ENCODE results near the gene XK.

The XK gene

DNA sequence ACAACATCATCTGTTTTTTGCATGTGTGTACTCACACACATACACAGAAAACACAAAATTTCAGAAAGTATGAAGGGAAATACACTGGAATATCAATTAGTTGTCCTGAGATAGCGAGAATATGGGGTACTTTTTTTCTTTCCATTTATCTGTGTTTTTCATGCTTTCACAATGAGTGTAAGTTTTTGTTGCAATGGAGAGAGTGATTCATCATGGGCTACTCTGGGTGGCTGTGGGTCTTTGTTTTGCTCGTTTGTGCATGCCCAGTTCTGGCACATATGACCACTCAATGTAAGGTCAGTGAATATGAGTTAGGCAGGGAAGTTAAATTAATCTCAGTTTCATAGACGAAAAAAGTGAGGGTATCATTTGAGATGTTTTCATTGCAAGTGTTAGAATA is 26.9 kb downstream of the XK start:
- no peak overlapping the region for H3K4me3 ChIP-seq (ENCODE audit: low read depth, low read length)
- H3K9ac ChIP-seq (ENCODE audit: low read length) = no peak overlapping the region
- H3K27me3 ChIP-seq (ENCODE audit: control insufficient read depth, insufficient read depth, low read length) = no peaks in the 10 kb centered on the region; the same call in 1 of the 2 replicates
- no peaks in the 10 kb centered on the region for H3K4me1 ChIP-seq (ENCODE audit: control insufficient read depth, insufficient read depth, low read length)
- peaks cover 3% of the 10 kb centered on the region; the same call in 1 of the 2 replicates for H3K9me3 ChIP-seq (ENCODE audit: control insufficient read depth, insufficient read depth, low read depth, low read length)
- H3K36me3 ChIP-seq (ENCODE audit: control insufficient read depth, insufficient read depth, low read length) = no peaks in the 10 kb centered on the region
- H3K27ac ChIP-seq (ENCODE audit: low read depth, low read length) = no peak overlapping the region

GRCh38 chrX:37714479-37714878 is 28.9 kb downstream of the XK start:
- Histone ChIP-seq H3K36me3 (ENCODE audit: control insufficient read depth, insufficient read depth, low read length) (no peaks in the 10 kb centered on the region), H3K27me3 (ENCODE audit: control insufficient read depth, insufficient read depth, low read length) (no peaks in the 10 kb centered on the region; the same call in 1 of the 2 replicates), H3K27ac (ENCODE audit: low read depth, low read length) (no peak overlapping the region), H3K4me1 (ENCODE audit: control insufficient read depth, insufficient read depth, low read length) (no peaks in the 10 kb centered on the region), H3K9ac (ENCODE audit: low read length) (no peak overlapping the region), H3K4me3 (ENCODE audit: low read depth, low read length) (no peak overlapping the region), H3K9me3 (ENCODE audit: control insufficient read depth, insufficient read depth, low read depth, low read length) (no peaks in the 10 kb centered on the region)

GRCh38 chrX:37716602-37717001 is 31.0 kb downstream of the XK start:
- Histone ChIP-seq H3K4me3 (ENCODE audit: low read depth, low read length) (no peak overlapping the region), H3K36me3 (ENCODE audit: control insufficient read depth, insufficient read depth, low read length) (no peaks in the 10 kb centered on the region), H3K9me3 (ENCODE audit: control insufficient read depth, insufficient read depth, low read depth, low read length) (no peaks in the 10 kb centered on the region), H3K9ac (ENCODE audit: low read length) (no peak overlapping the region), H3K27ac (ENCODE audit: low read depth, low read length) (no peak overlapping the region), H3K27me3 (ENCODE audit: control insufficient read depth, insufficient read depth, low read length) (no peaks in the 10 kb centered on the region; the same call in 1 of the 2 replicates), H3K4me1 (ENCODE audit: control insufficient read depth, insufficient read depth, low read length) (no peaks in the 10 kb centered on the region)

DNA sequence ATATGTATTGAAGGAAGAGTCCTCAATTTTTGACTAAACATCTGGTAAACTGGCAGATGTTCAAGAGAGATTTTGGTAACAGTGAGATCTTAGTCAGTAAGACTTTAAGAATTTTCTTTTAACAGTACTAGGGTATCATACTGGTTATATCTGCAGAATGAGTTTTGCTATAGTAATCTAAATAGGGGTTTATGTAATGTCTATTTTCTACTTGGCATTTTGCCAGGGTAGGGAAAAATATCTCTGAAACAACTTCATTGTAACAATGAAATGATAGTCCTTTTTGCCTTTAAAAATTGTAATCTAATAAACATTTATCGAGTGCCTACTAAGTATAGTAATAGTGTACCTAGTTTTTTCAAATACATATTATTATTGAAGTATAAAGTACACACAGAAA is 32.1 kb downstream of the XK start:
- no peak overlapping the region for H3K9ac ChIP-seq (ENCODE audit: low read length)
- H3K27ac ChIP-seq (ENCODE audit: low read depth, low read length) = no peak overlapping the region
- H3K4me3 ChIP-seq (ENCODE audit: low read depth, low read length) = no peak overlapping the region
- H3K36me3 ChIP-seq (ENCODE audit: control insufficient read depth, insufficient read depth, low read length) = no peaks in the 10 kb centered on the region
- H3K4me1 ChIP-seq (ENCODE audit: control insufficient read depth, insufficient read depth, low read length) = no peaks in the 10 kb centered on the region
- H3K27me3 ChIP-seq (ENCODE audit: control insufficient read depth, insufficient read depth, low read length) = no peaks in the 10 kb centered on the region; the same call in 1 of the 2 replicates
- no peaks in the 10 kb centered on the region for H3K9me3 ChIP-seq (ENCODE audit: control insufficient read depth, insufficient read depth, low read depth, low read length)

DNA sequence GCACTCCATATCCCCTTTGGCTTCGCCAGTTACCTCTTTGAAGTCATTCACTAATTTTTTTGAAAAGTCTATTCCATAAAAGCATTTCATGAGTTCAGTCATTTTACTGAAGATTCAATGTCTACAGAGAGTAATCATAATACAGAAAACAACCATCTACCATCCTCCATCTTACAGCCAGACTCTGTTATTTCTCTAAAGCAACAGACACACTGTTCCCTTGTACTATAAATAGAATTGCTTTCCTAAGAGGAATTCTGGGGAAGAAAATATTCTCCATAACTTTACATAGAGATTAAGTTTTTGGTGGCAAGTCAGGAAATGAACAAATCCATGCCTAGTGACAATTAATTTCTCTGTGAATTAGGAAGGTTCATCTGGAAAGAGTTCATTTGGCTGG is 37.0 kb downstream of the XK start:
- H3K4me3 ChIP-seq (ENCODE audit: low read depth, low read length) = no peak overlapping the region
- no peak overlapping the region for H3K27ac ChIP-seq (ENCODE audit: low read depth, low read length)
- H3K36me3 ChIP-seq (ENCODE audit: control insufficient read depth, insufficient read depth, low read length) = no peaks in the 10 kb centered on the region

GRCh38 chrX:37726346-37726745 is 40.8 kb downstream of the XK start:
- H3K4me3 ChIP-seq (ENCODE audit: low read depth, low read length) = no peak overlapping the region
- H3K27me3 ChIP-seq (ENCODE audit: control insufficient read depth, insufficient read depth, low read length) = no peaks in the 10 kb centered on the region; the same call in 1 of the 2 replicates
- H3K9ac ChIP-seq (ENCODE audit: low read length) = no peak overlapping the region
- no peaks in the 10 kb centered on the region for H3K36me3 ChIP-seq (ENCODE audit: control insufficient read depth, insufficient read depth, low read length)
- no peaks in the 10 kb centered on the region for H3K9me3 ChIP-seq (ENCODE audit: control insufficient read depth, insufficient read depth, low read depth, low read length)
- no peaks in the 10 kb centered on the region for H3K4me1 ChIP-seq (ENCODE audit: control insufficient read depth, insufficient read depth, low read length)
- H3K27ac ChIP-seq (ENCODE audit: low read depth, low read length) = no peak overlapping the region

More for the DNA sequence above, 37.0 kb downstream of the XK start:
- Histone ChIP-seq H3K9me3 (ENCODE audit: control insufficient read depth, insufficient read depth, low read depth, low read length) (no peaks in the 10 kb centered on the region), H3K9ac (ENCODE audit: low read length) (no peak overlapping the region), H3K27me3 (ENCODE audit: control insufficient read depth, insufficient read depth, low read length) (no peaks in the 10 kb centered on the region), H3K4me1 (ENCODE audit: control insufficient read depth, insufficient read depth, low read length) (no peaks in the 10 kb centered on the region)

DNA sequence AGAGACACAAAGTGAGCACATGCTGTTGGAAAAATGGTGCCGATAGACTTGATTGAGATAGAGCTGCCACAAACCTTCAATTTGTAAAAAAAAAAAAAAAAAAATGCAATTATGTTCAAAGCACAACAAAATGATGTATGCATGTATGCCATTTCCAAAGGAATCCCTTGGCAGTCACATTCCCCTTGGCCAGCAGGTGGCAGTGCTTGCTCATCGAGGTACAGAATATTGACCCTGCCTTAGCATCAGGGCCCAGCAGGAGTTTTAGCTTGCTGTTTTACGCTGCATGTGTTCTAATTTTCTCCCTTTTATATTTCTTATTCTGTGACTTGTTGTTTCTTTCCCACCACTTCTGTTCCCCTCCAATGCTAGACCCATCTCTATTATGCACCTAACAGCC is 59.8 kb downstream of the XK start:
- H3K27ac ChIP-seq (ENCODE audit: low read depth, low read length) = no peak overlapping the region
- no peaks in the 10 kb centered on the region for H3K36me3 ChIP-seq (ENCODE audit: control insufficient read depth, insufficient read depth, low read length)
- no peak overlapping the region for H3K9ac ChIP-seq (ENCODE audit: low read length)
- no peaks in the 10 kb centered on the region for H3K9me3 ChIP-seq (ENCODE audit: control insufficient read depth, insufficient read depth, low read depth, low read length)
- no peaks in the 10 kb centered on the region for H3K4me1 ChIP-seq (ENCODE audit: control insufficient read depth, insufficient read depth, low read length)
- no peak overlapping the region for H3K4me3 ChIP-seq (ENCODE audit: low read depth, low read length)
- no peaks in the 10 kb centered on the region; the same call in 1 of the 2 replicates for H3K27me3 ChIP-seq (ENCODE audit: control insufficient read depth, insufficient read depth, low read length)

DNA sequence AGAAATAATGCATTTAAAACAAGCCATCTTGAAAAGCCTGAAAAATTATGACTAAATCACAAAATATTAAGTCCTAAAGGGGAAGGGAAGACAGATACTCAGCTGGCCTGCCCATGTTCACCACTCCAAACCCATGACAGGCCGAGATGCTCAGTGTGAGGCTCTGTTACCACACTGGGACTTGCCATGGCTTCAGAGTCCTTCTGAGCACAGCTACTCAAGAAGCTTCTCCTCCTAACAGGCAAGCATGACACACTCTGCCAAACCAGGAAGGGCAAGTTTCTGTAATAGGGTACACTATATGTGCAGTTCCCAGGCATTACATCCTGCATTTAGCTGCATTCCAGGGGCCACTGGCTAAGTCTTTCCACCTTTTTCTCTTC is 60.2 kb downstream of the XK start:
- no peaks in the 10 kb centered on the region; the same call in 1 of the 2 replicates for H3K27me3 ChIP-seq (ENCODE audit: control insufficient read depth, insufficient read depth, low read length)
- H3K9me3 ChIP-seq (ENCODE audit: control insufficient read depth, insufficient read depth, low read depth, low read length) = no peaks in the 10 kb centered on the region
- no peaks in the 10 kb centered on the region for H3K4me1 ChIP-seq (ENCODE audit: control insufficient read depth, insufficient read depth, low read length)
- H3K9ac ChIP-seq (ENCODE audit: low read length) = no peak overlapping the region
- H3K36me3 ChIP-seq (ENCODE audit: control insufficient read depth, insufficient read depth, low read length) = no peaks in the 10 kb centered on the region
- no peak overlapping the region for H3K4me3 ChIP-seq (ENCODE audit: low read depth, low read length)
- H3K27ac ChIP-seq (ENCODE audit: low read depth, low read length) = no peak overlapping the region

DNA sequence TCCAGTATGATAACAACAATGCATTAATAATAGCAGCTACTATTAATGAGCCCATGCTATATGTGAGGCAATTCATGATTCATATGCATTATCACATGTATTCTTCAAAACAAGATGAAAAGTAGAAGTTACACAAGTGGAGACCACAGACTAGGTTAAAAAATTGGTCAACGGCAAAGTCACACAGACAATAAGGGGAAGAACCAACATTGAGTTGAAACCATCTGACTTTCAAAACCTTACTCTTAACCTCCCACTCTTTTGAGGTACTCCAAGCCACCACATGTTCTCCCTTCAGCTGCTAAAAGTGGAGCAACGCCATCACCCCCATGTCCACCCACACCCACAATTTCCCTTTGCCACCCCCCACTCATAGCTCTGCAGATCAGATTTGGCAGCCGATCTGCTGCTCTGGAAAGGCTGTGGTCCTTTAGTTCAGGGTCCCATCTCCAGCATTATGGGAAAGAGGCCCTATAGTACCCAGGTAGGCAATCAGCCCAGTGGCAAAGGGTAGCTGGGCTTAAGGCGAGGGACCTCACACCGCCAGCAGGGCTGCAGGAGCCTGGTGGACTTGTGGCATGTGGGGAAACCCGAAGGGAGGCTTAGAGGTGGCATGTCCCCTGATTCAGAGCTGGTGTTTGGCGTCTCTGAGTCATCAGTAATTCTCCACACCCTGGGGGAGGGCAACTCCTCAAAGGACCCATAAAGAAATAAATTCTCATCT is 60.8 kb downstream of the XK start:
- no peak overlapping the region for H3K9ac ChIP-seq (ENCODE audit: low read length)
- no peak overlapping the region for H3K4me3 ChIP-seq (ENCODE audit: low read depth, low read length)
- no peak overlapping the region for H3K27ac ChIP-seq (ENCODE audit: low read depth, low read length)
- no peaks in the 10 kb centered on the region for H3K36me3 ChIP-seq (ENCODE audit: control insufficient read depth, insufficient read depth, low read length)
- no peaks in the 10 kb centered on the region for H3K9me3 ChIP-seq (ENCODE audit: control insufficient read depth, insufficient read depth, low read depth, low read length)
- no peaks in the 10 kb centered on the region for H3K4me1 ChIP-seq (ENCODE audit: control insufficient read depth, insufficient read depth, low read length)
- H3K27me3 ChIP-seq (ENCODE audit: control insufficient read depth, insufficient read depth, low read length) = no peaks in the 10 kb centered on the region; the same call in 1 of the 2 replicates

- Histone ChIP-seq H3K4me3 (ENCODE audit: low read depth, low read length) (no peak overlapping the region), H3K27ac (ENCODE audit: low read depth, low read length) (no peak overlapping the region), H3K36me3 (ENCODE audit: control insufficient read depth, insufficient read depth, low read length) (no peaks in the 10 kb centered on the region), H3K27me3 (ENCODE audit: control insufficient read depth, insufficient read depth, low read length) (no peaks in the 10 kb centered on the region; the same call in 1 of the 2 replicates), H3K4me1 (ENCODE audit: control insufficient read depth, insufficient read depth, low read length) (no peaks in the 10 kb centered on the region), H3K9ac (ENCODE audit: low read length) (no peak overlapping the region), H3K9me3 (ENCODE audit: control insufficient read depth, insufficient read depth, low read depth, low read length) (no peaks in the 10 kb centered on the region)
These were observed 61.4 kb downstream of the XK start for GRCh38 chrX:37746951-37747350.

GRCh38 chrX:37752281-37752680 is 66.7 kb downstream of the XK start:
- no peaks in the 10 kb centered on the region; the same call in 1 of the 2 replicates for H3K27me3 ChIP-seq (ENCODE audit: control insufficient read depth, insufficient read depth, low read length)
- H3K4me1 ChIP-seq (ENCODE audit: control insufficient read depth, insufficient read depth, low read length) = no peaks in the 10 kb centered on the region
- H3K27ac ChIP-seq (ENCODE audit: low read depth, low read length) = no peak overlapping the region
- no peaks in the 10 kb centered on the region for H3K9me3 ChIP-seq (ENCODE audit: control insufficient read depth, insufficient read depth, low read depth, low read length)
- no peak overlapping the region for H3K4me3 ChIP-seq (ENCODE audit: low read depth, low read length)
- no peaks in the 10 kb centered on the region for H3K36me3 ChIP-seq (ENCODE audit: control insufficient read depth, insufficient read depth, low read length)
- no peak overlapping the region for H3K9ac ChIP-seq (ENCODE audit: low read length)
